ENCODE results near the gene SMARCD1. TPM values are rescaled to one million over a fixed set of nuclear protein-coding genes. Genes with fewer than 3 reads are reported as not detected.
"Not testable (repeated sequence)": the region's sequence is repeated elsewhere in the genome, so short reads cannot be mapped to it uniquely, and the experiment has no call there.

Gene SMARCD1
- total RNA-seq, 2 experiments from 2014 or later = 47.3 to 55.1 TPM

GRCh38 chr12:50083301-50083700 is 1.8 kb upstream of the SMARCD1 start:
- H3K27me3 Mint-ChIP-seq = no peaks in the 10 kb centered on the region
- intact Hi-C loops (cut with micrococcal nuclease) = no loop called here
- peak overlapping the region; percentile 88 for H3K27ac Mint-ChIP-seq
- TF ChIP-seq CTCF (IDR thresholded peaks at IDR 0.05) = no peak
- H3K4me3 Mint-ChIP-seq = peak overlapping the region; percentile 77
- POLR2A ChIA-PET = interaction anchor here (0.7 to 4.0 kb wide), 6 partner anchors 18 to 84 kb away, joined by 3 to 26 read pairs (median 4); partner anchors contain the start of genes CERS5 and COX14
- peaks cover 2% of the 10 kb centered on the region for H3K36me3 Mint-ChIP-seq (ENCODE audit: low read depth)
- no peak for DNase-seq
- CTCF ChIA-PET = interaction anchor here (0.6 to 3.5 kb wide), 7 partner anchors 13 to 116 kb away, joined by 3 to 21 read pairs (median 5); partner anchors contain the start of genes CERS5 and COX14
- peaks cover 39% of the 10 kb centered on the region for H3K4me1 Mint-ChIP-seq (ENCODE audit: low read depth)
- H3K9me3 Mint-ChIP-seq = no peaks in the 10 kb centered on the region
- no peak for ATAC-seq

GRCh38 chr12:50084409-50084774 is 750 bp upstream of the SMARCD1 start:
- Mint-ChIP-seq H3K4me3 (peak overlapping the region; percentile 90), H3K27ac (peak overlapping the region; percentile 93), H3K4me1 (ENCODE audit: low read depth) (peaks cover 44% of the 10 kb centered on the region)
- intact Hi-C loops (cut with micrococcal nuclease); H3K36me3 Mint-ChIP-seq (ENCODE audit: low read depth); H3K9me3 Mint-ChIP-seq; H3K27me3 Mint-ChIP-seq; ATAC-seq; DNase-seq: not testable (repeated sequence)
- ChIA-PET CTCF (interaction anchor here (0.7 to 6.8 kb wide), 18 partner anchors 9 to 230 kb away, joined by 3 to 60 read pairs (median 4); partner anchors contain the start of genes CERS5, COX14 and LIMA1), POLR2A (interaction anchor here (0.6 to 4.0 kb wide), 10 partner anchors 12 to 83 kb away, joined by 3 to 26 read pairs (median 4); partner anchors contain the start of genes CERS5, COX14 and GPD1)

- H3K27me3 Mint-ChIP-seq = no peaks in the 10 kb centered on the region
- CTCF ChIA-PET = interaction anchor here (0.9 to 6.8 kb wide), 11 partner anchors 13 to 119 kb away, joined by 3 to 60 read pairs (median 4); partner anchors contain the start of genes CERS5, COX14 and GPD1
These were observed 502 bp downstream of the SMARCD1 start for GRCh38 chr12:50085615-50086072.

GRCh38 chr12:50086148-50086547 is 1.0 kb downstream of the SMARCD1 start:
- intact Hi-C loops (cut with micrococcal nuclease) = loop anchor here (5.0 kb wide), 1 partner anchor 91 kb away; no protein-coding TSS in a partner anchor
- peaks cover 44% of the 10 kb centered on the region for H3K4me1 Mint-ChIP-seq (ENCODE audit: low read depth)
- POLR2A ChIA-PET = interaction anchor here (4.0 kb wide), 1 partner anchor 26 kb away, joined by 26 read pairs; the partner anchor contains the start of gene COX14
- H3K9me3 Mint-ChIP-seq = no peaks in the 10 kb centered on the region
- peaks cover 11% of the 10 kb centered on the region for H3K36me3 Mint-ChIP-seq (ENCODE audit: low read depth)
- ATAC-seq = no peak
- H3K4me3 Mint-ChIP-seq = peak overlapping the region; percentile 90
- no peak for TF ChIP-seq CTCF (IDR thresholded peaks at IDR 0.05)
- CTCF ChIA-PET = interaction anchor here (1.2 to 6.8 kb wide), 6 partner anchors 13 to 120 kb away, joined by 3 to 60 read pairs (median 20); partner anchors contain the start of genes COX14 and GPD1
- DNase-seq = peak; percentile 18
- no peaks in the 10 kb centered on the region for H3K27me3 Mint-ChIP-seq
- peak overlapping the region; percentile 89 for H3K27ac Mint-ChIP-seq

More at GRCh38 chr12:50085615-50086072, 502 bp downstream of the SMARCD1 start:
- Mint-ChIP-seq H3K27ac (peak overlapping the region; percentile 89), H3K36me3 (ENCODE audit: low read depth) (peaks cover 9% of the 10 kb centered on the region), H3K4me1 (ENCODE audit: low read depth) (peaks cover 44% of the 10 kb centered on the region), H3K4me3 (peak overlapping the region; percentile 90), H3K9me3 (no peaks in the 10 kb centered on the region)
- DNase-seq (no peak), ATAC-seq (no peak)
- no peak for TF ChIP-seq CTCF (IDR thresholded peaks at IDR 0.05)
- intact Hi-C loops (cut with micrococcal nuclease) = loop anchor here (5.0 kb wide), 1 partner anchor 92 kb away; no protein-coding TSS in a partner anchor
- POLR2A ChIA-PET = interaction anchor here (0.6 to 4.0 kb wide), 4 partner anchors 11 to 82 kb away, joined by 3 to 26 read pairs (median 4); partner anchors contain the start of genes CERS5 and COX14

GRCh38 chr12:50087151-50087550 is 2.0 kb downstream of the SMARCD1 start:
- Mint-ChIP-seq H3K9me3 (no peaks in the 10 kb centered on the region), H3K4me3 (no peak overlapping the region), H3K4me1 (ENCODE audit: low read depth) (peaks cover 44% of the 10 kb centered on the region), H3K36me3 (ENCODE audit: low read depth) (peaks cover 17% of the 10 kb centered on the region), H3K27ac (no peak overlapping the region), H3K27me3 (no peaks in the 10 kb centered on the region)
- ChIA-PET CTCF (interaction anchor here (0.7 to 6.8 kb wide), 15 partner anchors 14 to 227 kb away, joined by 3 to 60 read pairs (median 5); partner anchors contain the start of genes CERS5, COX14, GPD1 and RACGAP1), POLR2A (interaction anchor here (0.9 kb wide), 1 partner anchor 26 kb away, joined by 5 read pairs; no protein-coding TSS in a partner anchor)
- intact Hi-C loops (cut with micrococcal nuclease) = loop anchor here (5.0 kb wide), 1 partner anchor 90 kb away; no protein-coding TSS in a partner anchor
- ATAC-seq = no peak
- TF ChIP-seq CTCF (IDR thresholded peaks at IDR 0.05) = no peak
- DNase-seq = no peak
